Putamen (tissue), 1 donor: ENCODE data around the gene HEPACAM2.

ENCODE experiments used
- DNase-seq: peaks from one replicate; pipeline ENCODE4 v3.0.0-alpha.2; 2016; ENCODE audit warnings: low spot score

Gene HEPACAM2

DNA sequence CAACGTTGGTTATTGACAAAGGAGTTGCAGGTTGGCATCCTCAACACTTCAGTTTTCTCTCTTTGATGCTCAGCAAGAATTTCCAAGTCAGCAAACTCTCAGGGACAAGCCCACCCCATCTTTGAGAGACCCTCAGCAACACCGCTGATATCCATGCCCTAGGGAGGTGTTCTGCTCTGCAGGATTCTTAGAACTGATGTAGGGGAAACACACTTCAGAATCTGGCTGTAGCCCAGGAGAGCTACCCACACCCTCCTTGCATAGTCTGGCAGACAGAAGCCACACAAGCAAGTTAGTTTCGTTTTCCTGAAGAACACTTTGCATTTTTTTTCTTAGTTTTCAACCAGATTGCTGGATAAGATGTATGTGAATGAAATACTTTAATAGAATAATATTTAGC lies 78.9 kb downstream of the HEPACAM2 start:
- DNase-seq: peak; percentile 2

DNA sequence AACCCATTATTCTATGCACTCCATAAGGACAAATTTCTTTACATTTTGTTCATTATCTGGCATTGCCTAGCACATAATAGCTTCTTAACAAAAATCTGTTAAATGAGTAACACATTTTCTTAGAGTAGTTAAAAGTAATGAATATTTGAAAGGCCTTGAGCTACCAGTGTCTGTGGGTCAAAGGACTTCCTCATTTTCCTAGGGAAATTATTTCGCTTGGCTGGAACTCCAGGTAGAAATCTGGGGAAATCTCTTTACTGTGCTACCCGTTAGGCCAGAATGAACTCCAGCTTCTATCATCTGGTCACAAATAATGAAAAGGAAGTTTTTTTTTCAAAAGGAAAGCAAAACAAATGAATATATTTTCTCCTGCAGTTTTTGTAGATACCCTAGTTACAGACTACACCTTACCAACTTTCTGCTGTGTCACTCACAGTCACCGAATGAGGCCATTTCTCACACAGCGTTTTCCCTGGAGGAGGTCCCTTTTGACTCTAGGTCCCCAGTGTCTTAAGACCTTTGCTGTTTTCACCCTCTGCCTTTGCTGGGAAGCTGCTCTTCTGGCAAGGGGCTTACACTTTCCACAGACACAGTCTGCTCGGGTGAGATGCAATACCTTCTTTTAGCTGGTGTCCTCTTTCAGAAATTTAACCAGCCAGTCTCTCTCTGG lies 79.7 kb downstream of the HEPACAM2 start:
- no peak for DNase-seq

DNA sequence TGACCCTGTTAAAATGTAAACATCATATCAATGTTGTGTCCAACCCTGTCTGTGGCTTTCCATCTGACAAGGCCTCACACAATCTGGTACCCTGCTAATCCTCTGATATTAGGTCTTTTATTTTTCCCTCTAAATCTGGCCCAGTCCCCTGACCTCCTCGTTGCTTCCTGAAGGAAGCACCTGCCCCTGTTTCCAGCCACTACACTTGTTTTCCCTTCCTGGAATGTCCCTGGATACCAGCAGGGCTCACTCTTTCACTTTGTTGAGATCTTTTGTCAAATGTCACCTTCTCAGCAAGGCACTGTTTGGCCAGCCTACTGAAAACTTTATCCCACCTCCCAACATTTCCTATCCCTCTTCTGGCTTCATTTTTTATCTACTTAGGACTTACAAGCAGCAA lies 80.2 kb downstream of the HEPACAM2 start:
- DNase-seq: no peak

DNA sequence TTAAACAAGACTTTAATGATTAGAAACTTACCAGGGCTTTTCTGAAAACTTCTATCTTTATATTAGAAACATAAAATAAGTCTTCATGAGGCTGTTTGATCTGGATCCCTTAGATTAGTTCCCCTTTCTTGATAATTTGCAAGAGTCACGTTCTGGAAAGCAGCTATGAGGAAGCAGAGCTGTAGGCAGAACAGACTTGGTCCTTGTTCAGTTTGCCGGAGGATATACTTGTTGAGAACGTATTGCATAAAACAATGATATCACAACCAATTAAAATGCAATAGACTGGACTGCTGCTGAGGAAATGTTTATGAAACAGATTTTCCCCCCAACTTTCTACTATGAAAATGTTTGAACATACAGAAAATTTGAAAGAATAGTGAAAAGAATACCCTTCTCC lies 80.9 kb downstream of the HEPACAM2 start:
- no peak for DNase-seq

DNA sequence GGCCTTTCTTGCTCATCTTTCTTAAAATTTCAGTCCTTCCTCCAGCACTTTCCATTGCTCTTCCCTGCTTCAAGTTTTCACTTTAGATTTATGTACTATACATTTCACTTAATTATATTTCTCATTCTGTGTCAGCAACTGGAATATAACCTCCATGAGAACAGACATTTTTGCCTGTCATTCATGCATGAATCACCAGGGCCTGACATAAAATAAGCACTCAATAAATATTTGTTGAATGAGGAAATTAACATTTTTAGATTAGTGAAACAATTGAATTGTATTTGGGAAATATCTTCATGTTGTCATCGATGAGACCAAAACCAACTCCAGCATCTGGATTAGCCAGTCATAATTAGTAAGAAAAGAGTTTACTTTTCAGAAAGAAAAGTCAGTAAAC lies 84.1 kb downstream of the HEPACAM2 start:
- no peak for DNase-seq

DNA sequence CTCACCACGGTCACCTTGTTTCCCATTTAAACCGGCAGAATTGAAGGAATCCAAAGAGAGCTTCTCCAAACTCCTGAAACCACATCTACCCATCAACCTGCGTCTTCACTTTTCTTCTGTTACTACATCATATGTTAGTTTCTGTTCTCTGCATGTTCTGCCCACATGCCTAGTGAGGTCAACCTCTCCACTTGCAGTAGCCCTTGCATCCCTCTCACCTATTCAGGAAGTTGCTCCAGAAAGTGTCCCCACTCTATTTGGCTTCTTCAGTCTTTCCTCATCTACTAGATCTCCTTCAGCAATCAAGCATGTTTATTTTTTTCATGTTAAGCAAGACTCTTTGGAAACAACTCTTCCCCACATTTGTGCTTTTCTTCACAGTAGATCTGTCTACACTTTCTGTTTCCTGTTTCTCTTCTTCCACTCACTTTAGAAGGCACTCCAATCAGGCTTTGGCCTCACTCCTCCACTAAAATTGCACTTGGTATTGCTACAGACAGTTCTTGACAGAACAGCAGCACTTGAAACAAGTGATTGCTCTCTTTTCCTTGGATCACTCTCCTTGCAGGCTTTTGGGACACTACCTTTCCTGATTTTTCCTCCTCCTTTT lies 85.6 kb downstream of the HEPACAM2 start:
- no peak for DNase-seq

DNA sequence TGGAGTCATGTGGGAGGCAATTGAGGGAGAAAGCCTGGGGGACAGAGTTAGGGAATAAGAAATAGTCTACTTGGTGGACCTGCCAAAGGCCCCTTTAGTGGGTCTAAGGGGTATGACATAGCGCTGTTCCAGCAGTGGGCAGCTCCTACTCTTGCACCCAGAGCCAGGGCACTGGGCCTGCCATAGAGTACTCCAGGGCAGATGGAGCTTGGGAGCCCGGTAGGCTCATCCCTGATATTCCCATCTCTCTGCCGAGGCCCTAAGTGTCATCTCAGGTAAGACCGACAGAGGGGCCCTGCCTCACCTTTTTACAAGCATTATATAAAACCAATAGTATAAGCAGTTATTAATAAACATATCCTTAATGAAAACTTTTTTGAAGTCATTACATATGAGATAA lies 87.7 kb downstream of the HEPACAM2 start:
- no peak for DNase-seq
